Measurements from ENCODE around the gene PYURF.

Gene PYURF

DNA sequence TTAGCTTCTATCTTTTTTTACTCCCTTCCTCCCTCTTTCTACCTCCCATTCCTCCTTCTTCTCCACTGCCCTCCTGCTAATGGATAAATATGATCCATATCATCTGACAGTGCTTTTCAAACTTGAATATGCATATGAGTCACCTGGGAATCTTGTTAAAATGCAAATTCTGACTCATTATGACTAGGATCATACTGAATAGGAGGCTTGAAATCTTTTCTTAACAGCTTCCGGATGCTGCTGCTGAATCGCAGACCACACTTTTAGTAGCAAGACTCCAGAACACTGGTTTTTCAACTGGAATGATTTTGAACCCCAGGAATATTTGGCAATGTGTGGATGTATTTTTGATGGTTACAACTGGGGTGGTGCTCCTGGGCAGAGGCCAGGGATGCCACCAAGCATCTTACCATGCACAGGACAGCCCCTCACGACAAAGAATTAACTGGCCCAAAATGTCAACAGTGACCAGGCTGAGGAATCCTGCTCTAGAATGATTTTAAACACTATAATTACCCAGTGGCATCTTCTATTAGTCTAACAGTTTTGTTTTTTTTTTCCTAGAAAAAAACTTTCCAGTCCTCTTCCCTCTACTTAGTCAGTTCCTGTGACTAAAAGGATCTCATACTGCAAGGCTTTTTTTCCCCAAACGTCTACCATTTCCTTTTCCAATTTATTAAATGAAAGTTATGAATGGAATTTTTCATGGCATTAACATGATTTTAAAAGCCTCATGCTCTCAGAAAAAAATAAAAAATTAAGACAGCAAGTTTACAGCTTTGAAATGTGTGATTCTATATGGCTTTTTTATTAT is 10.6 kb upstream of the PYURF start:
- DNase-seq (ENCODE audit: low spot score): no peak
- no peak for TF ChIP-seq CTCF (IDR thresholded peaks at IDR 0.05; ENCODE audit: extremely low read depth, missing control alignments)

GRCh38 chr4:88533088-88533790 is 9.7 kb upstream of the PYURF start:
- TF ChIP-seq CTCF (IDR thresholded peaks at IDR 0.05; ENCODE audit: extremely low read depth, missing control alignments): no peak

GRCh38 chr4:88531549-88531948 is 8.0 kb upstream of the PYURF start:
- no peak for TF ChIP-seq CTCF (IDR thresholded peaks at IDR 0.05; ENCODE audit: extremely low read depth, missing control alignments)
- DNase-seq (ENCODE audit: low spot score): no peak

More at GRCh38 chr4:88533088-88533790, 9.7 kb upstream of the PYURF start:
- no peak for DNase-seq (ENCODE audit: low spot score)

DNA sequence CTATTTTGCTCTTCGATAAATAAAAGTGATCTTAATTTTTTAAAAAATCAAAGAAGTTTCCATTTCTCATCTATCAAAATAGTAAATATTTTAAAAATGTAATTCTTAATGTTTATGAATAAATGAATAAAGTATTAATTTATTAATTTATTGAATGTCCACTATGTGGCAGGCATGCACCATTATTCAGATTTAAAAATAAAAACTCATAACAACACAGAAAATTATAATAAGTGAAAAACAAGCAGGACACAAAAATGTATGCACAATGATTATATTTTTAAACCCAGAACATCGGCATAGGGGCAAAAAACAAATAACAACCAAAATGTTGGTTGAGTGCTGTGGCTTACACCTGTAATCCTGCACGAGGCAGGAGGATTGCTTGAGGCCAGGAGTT is 5.3 kb upstream of the PYURF start:
- no peak for TF ChIP-seq CTCF (IDR thresholded peaks at IDR 0.05; ENCODE audit: extremely low read depth, missing control alignments)
- no peak for DNase-seq (ENCODE audit: low spot score)

- no peak for TF ChIP-seq CTCF (IDR thresholded peaks at IDR 0.05; ENCODE audit: extremely low read depth, missing control alignments)
- peak; percentile 21 for DNase-seq (ENCODE audit: low spot score)
These were observed 4.2 kb upstream of the PYURF start for GRCh38 chr4:88527787-88528186.

GRCh38 chr4:88526221-88526815 is 2.7 kb upstream of the PYURF start:
- peak; percentile 42 for DNase-seq (ENCODE audit: low spot score)
- TF ChIP-seq CTCF (IDR thresholded peaks at IDR 0.05; ENCODE audit: extremely low read depth, missing control alignments): no peak

DNA sequence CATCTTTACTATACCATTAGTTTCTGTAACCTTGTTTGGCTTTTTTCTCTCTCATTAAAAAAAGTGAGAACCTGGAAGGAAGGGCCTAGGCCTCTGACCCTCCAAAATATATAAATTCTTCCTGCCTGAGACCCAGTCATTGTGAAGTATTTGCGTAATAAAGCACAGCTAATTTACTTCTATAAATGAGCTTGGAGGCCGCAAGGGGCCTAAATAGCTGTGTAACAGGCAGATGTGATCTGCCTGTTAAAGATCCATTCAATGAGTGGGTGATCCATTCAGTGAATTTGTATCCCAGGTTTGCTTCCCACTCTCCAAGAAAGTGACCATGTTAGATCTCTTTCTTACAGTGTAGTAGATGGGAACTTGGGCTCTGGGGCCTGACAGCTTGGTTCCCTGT is 595 bp upstream of the PYURF start:
- DNase-seq (ENCODE audit: low spot score): no peak
- TF ChIP-seq CTCF (IDR thresholded peaks at IDR 0.05; ENCODE audit: extremely low read depth, missing control alignments): no peak
